Lower lobe of right lung (tissue), 2 donors: ENCODE measurements around the gene GALNT13. TPM values are rescaled to one million over a fixed set of nuclear protein-coding genes. Genes with fewer than 3 reads are reported as not detected.

Experiments
- ATAC-seq, 2 donors: fragments of 200-7000 bp; cut with Tn5 transposase; one replicate each; pipeline ENCODE4 v1.9.1; 2020 to 2022; ENCODE audit warnings: mild to moderate bottlenecking in 2 of 2, moderate library complexity in 2 of 2
- DNase-seq: peaks from one replicate; pipeline ENCODE4 v3.0.0-alpha.2; 2020
- H3K27ac ChIP-seq: fragments of 200-600 bp; one replicate; pipeline ENCODE4 v1.8.0; 2022
- H3K27me3 ChIP-seq: fragments of 200-600 bp; one replicate; pipeline ENCODE4 v1.8.0; 2022; ENCODE audit warnings: low read depth
- H3K36me3 ChIP-seq: fragments of 200-600 bp; one replicate; pipeline ENCODE4 v1.8.0; 2022; ENCODE audit warnings: mild to moderate bottlenecking
- H3K4me1 ChIP-seq: fragments of 200-600 bp; one replicate; pipeline ENCODE4 v1.8.0; 2022
- H3K4me3 ChIP-seq: fragments of 200-600 bp; one replicate; pipeline ENCODE4 v1.8.0; 2022; ENCODE audit warnings: mild to moderate bottlenecking
- H3K9me3 ChIP-seq: fragments of 200-600 bp; one replicate; pipeline ENCODE4 v1.8.0; 2022
- CTCF ChIP-seq: fragments of 200-600 bp; IDR thresholded peaks from one replicate; pipeline ENCODE4 v1.8.0; 2022; ENCODE audit warnings: antibody characterized with exemption, mild to moderate bottlenecking
- intact Hi-C: fragments of 100-400 bp; cut with DNase I; formaldehyde crosslinking; loops from one replicate; pipeline ENCODE4 v1.11.0; 2022
- total RNA-seq: library from RNA; stranded (reverse); fragmentation: NEBNext Ultra II Directional; extraction: Animal tissue kit (Norgen Biotek cat#: 25700); gene quantifications from one replicate; pipeline ENCODE4 v1.2.1, GENCODE V29; 2021
- donor health status: DM: no; HTN: yes; CAD: no; lungs with severe emphysema.

GALNT13 gene
- total RNA-seq, 1 donor from 2014 or later: 2.4 TPM

DNA sequence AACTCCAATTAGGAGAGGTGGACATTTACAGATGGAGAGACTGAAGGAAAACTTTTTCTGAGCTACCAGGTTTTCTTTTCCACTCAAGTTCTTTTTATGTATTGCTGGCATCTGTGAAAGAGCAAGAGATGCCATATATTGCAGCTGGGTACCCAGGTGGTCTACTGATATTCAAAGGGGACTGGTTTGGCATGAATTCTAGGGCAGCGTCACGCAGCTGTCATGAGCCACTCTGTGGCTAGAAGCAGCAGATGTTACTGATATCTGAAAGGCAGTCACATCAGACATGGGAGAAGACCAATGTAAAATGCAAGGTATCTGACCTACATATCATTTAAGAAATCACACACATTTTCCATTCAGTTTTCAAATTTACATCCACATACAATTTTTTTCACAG, 408.8 kb downstream of the GALNT13 start:
- Histone ChIP-seq H3K36me3 (no peaks in the 10 kb centered on the region), H3K27ac (no peak overlapping the region), H3K4me1 (no peaks in the 10 kb centered on the region), H3K27me3 (no peaks in the 10 kb centered on the region), H3K9me3 (no peaks in the 10 kb centered on the region), H3K4me3 (no peak overlapping the region)
- no peak for ATAC-seq
- no peak for TF ChIP-seq CTCF
- intact Hi-C loops: no loop called here
- DNase-seq: no peak

GRCh38 chr2:154289870-154290269, 418.1 kb downstream of the GALNT13 start:
- ATAC-seq: no peak
- Histone ChIP-seq H3K4me1 (no peaks in the 10 kb centered on the region), H3K27ac (no peak overlapping the region), H3K9me3 (no peaks in the 10 kb centered on the region), H3K4me3 (no peak overlapping the region), H3K36me3 (no peaks in the 10 kb centered on the region), H3K27me3 (no peaks in the 10 kb centered on the region)
- intact Hi-C loops: no loop called here
- TF ChIP-seq CTCF: no peak
- no peak for DNase-seq

DNA sequence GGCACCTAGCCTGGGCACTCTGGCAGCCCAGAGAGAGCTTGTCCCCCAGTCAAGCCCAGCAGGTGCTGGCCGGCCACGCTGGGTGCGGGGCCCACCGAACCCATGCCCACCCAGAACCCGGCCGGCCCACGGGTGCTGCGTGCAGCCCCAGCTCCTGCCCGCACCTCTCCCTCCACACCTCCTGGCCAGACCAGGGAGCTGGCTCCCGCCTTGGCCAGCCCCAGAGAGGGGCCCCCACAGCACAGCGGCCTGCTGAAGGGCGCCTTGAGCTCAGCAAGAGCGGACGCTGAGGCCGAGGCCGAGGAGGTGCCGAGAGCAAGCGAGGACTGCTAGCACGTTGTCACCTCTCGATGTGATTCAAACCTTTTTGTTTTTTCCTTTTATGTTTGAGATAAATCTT, 419.8 kb downstream of the GALNT13 start:
- ATAC-seq: peak in 1 of 2 donors; percentile 49
- H3K27me3 ChIP-seq: no peaks in the 10 kb centered on the region

GRCh38 chr2:154291927-154292326, 420.2 kb downstream of the GALNT13 start:
- intact Hi-C loops: no loop called here
- ATAC-seq: no peak
- TF ChIP-seq CTCF: no peak
- Histone ChIP-seq H3K4me1 (no peaks in the 10 kb centered on the region), H3K9me3 (no peaks in the 10 kb centered on the region), H3K27me3 (no peaks in the 10 kb centered on the region), H3K27ac (no peak overlapping the region), H3K4me3 (no peak overlapping the region), H3K36me3 (no peaks in the 10 kb centered on the region)
- DNase-seq: no peak

More for the DNA sequence above, 419.8 kb downstream of the GALNT13 start:
- no peak overlapping the region for H3K27ac ChIP-seq
- no peak overlapping the region for H3K4me3 ChIP-seq
- no peaks in the 10 kb centered on the region for H3K4me1 ChIP-seq
- no peak for TF ChIP-seq CTCF
- no peaks in the 10 kb centered on the region for H3K36me3 ChIP-seq
- intact Hi-C loops: no loop called here
- no peak for DNase-seq
- no peaks in the 10 kb centered on the region for H3K9me3 ChIP-seq

- H3K27ac ChIP-seq: no peak overlapping the region
- DNase-seq: no peak
- no peaks in the 10 kb centered on the region for H3K9me3 ChIP-seq
- no peaks in the 10 kb centered on the region for H3K36me3 ChIP-seq
- no peak for TF ChIP-seq CTCF
- intact Hi-C loops: no loop called here
- H3K27me3 ChIP-seq: no peaks in the 10 kb centered on the region
- ATAC-seq: no peak
- no peak overlapping the region for H3K4me3 ChIP-seq
- H3K4me1 ChIP-seq: no peaks in the 10 kb centered on the region
Observed at GRCh38 chr2:154293864-154294263, 422.1 kb downstream of the GALNT13 start.
